ENCODE data around the gene DHX8. TPM values are rescaled to one million over a fixed set of nuclear protein-coding genes. Genes with fewer than 3 reads are reported as not detected.

DHX8 gene
- total RNA-seq, 1 experiment from 2014 or later, result 53.5 TPM

- H3K27me3 ChIP-seq (ENCODE audit: insufficient read depth, low read length), result no peaks in the 10 kb centered on the region
- no peak overlapping the region for H2AFZ ChIP-seq (ENCODE audit: low read depth, low read length, poor library complexity, severe bottlenecking)
- H3K9ac ChIP-seq (ENCODE audit: low read length), result no peak overlapping the region
- no peak for DNase-seq (ENCODE audit: low read depth, low spot score)
- intact Hi-C loops (cut with micrococcal nuclease), result no loop called here
- BruUV-seq (replicated peaks), result no TSS peak
- CTCF ChIA-PET, result no interaction called here
- no peak overlapping the region for H3K4me3 ChIP-seq (replicated peaks in 1 of 2; ENCODE audit: low read depth in 1 of 2, low read length in 2 of 2)
- peaks cover 2 to 18% of the 10 kb centered on the region in 2 experiments; a peak in 2 of 4 replicates for H3K4me1 ChIP-seq (ENCODE audit: control insufficient read depth in 1 of 2, insufficient read depth in 2 of 2, low read length in 2 of 2)
- no peak overlapping the region for H3K4me2 ChIP-seq (ENCODE audit: low read length)
- no peaks in the 10 kb centered on the region for H3K9me2 ChIP-seq (ENCODE audit: insufficient read depth)
- RAD21 ChIA-PET (ENCODE audit: low non-redundant PET in 1 of 2, low total read pairs in 2 of 2, uncharacterized antibody in 2 of 2, unreplicated experiment in 2 of 2), result no interaction called here
- TF ChIP-seq, protein P1, sequence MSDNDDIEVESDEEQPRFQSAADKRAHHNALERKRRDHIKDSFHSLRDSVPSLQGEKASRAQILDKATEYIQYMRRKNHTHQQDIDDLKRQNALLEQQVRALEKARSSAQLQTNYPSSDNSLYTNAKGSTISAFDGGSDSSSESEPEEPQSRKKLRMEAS (IDR thresholded peaks at IDR 0.05), result no peak
- TF ChIP-seq SP1 (IDR thresholded peaks at IDR 0.05; ENCODE audit: low read depth), result no peak
- POLR2A ChIA-PET, result no interaction called here
- H3K27ac ChIP-seq (ENCODE audit: low read depth, low read length), result no peak overlapping the region
- no peaks in the 10 kb centered on the region for H3K36me3 ChIP-seq (ENCODE audit: control insufficient read depth in 1 of 2, insufficient read depth in 2 of 2, low read length in 2 of 2)
- H4K20me1 ChIP-seq (ENCODE audit: insufficient read depth), result no peaks in the 10 kb centered on the region
- no peaks in the 10 kb centered on the region for H3K79me2 ChIP-seq (ENCODE audit: insufficient read depth, low read length)
- H3K9me3 ChIP-seq (ENCODE audit: control insufficient read depth in 1 of 2, insufficient read depth in 1 of 2, low read depth in 1 of 2, low read length in 2 of 2), result no peaks in the 10 kb centered on the region
- ATAC-seq, result no peak
Observed at GRCh38 chr17:43568506-43569082, 84.8 kb downstream of the DHX8 start.

- no peaks in the 10 kb centered on the region for H3K79me2 ChIP-seq (ENCODE audit: insufficient read depth, low read length)
- H3K27me3 ChIP-seq (ENCODE audit: insufficient read depth, low read length), result no peaks in the 10 kb centered on the region
- no peaks in the 10 kb centered on the region for H4K20me1 ChIP-seq (ENCODE audit: insufficient read depth)
- H2AFZ ChIP-seq (ENCODE audit: low read depth, low read length, poor library complexity, severe bottlenecking), result no peak overlapping the region
- no peak overlapping the region for H3K9ac ChIP-seq (ENCODE audit: low read length)
- ChIA-PET RAD21 (ENCODE audit: low non-redundant PET in 1 of 2, low total read pairs in 2 of 2, uncharacterized antibody in 2 of 2, unreplicated experiment in 2 of 2) (no interaction called here), CTCF (interaction anchor here (1.0 kb wide), 1 partner anchor 190 kb away, joined by 4 read pairs; no protein-coding TSS in a partner anchor), POLR2A (interaction anchor here (0.7 kb wide), 1 partner anchor 172 kb away, joined by 3 read pairs; the partner anchor contains the start of gene ARL4D)
- ATAC-seq (peak; percentile 74), DNase-seq (ENCODE audit: low read depth, low spot score) (no peak)
- H3K4me2 ChIP-seq (ENCODE audit: low read length), result peak overlapping the region; percentile 36; the same call in 1 of the 2 replicates
- H3K36me3 ChIP-seq (ENCODE audit: control insufficient read depth in 1 of 2, insufficient read depth in 2 of 2, low read length in 2 of 2), result no peaks in the 10 kb centered on the region
- H3K27ac ChIP-seq (ENCODE audit: low read depth, low read length), result no peak overlapping the region
- peaks cover 2 to 18% of the 10 kb centered on the region in 2 experiments; a peak in 2 of 4 replicates for H3K4me1 ChIP-seq (ENCODE audit: control insufficient read depth in 1 of 2, insufficient read depth in 2 of 2, low read length in 2 of 2)
- BruUV-seq (replicated peaks), result no TSS peak
- no peak overlapping the region for H3K4me3 ChIP-seq (replicated peaks in 1 of 2; ENCODE audit: low read depth in 1 of 2, low read length in 2 of 2)
- TF ChIP-seq CBX3 (IDR thresholded peaks at IDR 0.05; ENCODE audit: low read depth), result no peak
- TF ChIP-seq, protein P1 (IDR thresholded peaks at IDR 0.05), result peak; percentile 33; the same call in 1 of the 2 replicates
- TF ChIP-seq JUND (IDR thresholded peaks at IDR 0.05), result 0 out of 2 replicates have a peak, but pooled peaks have one; percentile 7
- TF ChIP-seq POLR2AphosphoS5 (IDR thresholded peaks at IDR 0.05; ENCODE audit: low read depth, low read length), result no peak
- H3K9me2 ChIP-seq (ENCODE audit: insufficient read depth), result no peaks in the 10 kb centered on the region
- H3K9me3 ChIP-seq (ENCODE audit: control insufficient read depth in 1 of 2, insufficient read depth in 1 of 2, low read depth in 1 of 2, low read length in 2 of 2), result no peaks in the 10 kb centered on the region
- intact Hi-C loops (cut with micrococcal nuclease), result no loop called here
Observed at GRCh38 chr17:43570518-43570928, 86.7 kb downstream of the DHX8 start.

Measured in HCT116 (cell line).